SK-N-SH treated with all-trans-retinoic acid at 6 μM for 48 hours (cell line): ENCODE data around the gene METAP1D.

Experiments used
- ATAC-seq: fragments of 200-7000 bp; cut with Tn5 transposase; 3 replicates; pipeline ENCODE4 v1.9.1; 2020; ENCODE audit warnings: mild to moderate bottlenecking, moderate library complexity
- ARNTL ChIP-seq: fragments of 450-650 bp; formaldehyde crosslinking; IDR thresholded peaks from 2 replicates; pipeline ENCODE4 v1.5.0; 2020; ENCODE audit warnings: low read depth, mild to moderate bottlenecking, moderate library complexity, borderline replicate concordance
- BACH2 ChIP-seq: fragments of 250-450 bp; sonication (Bioruptor Pico); IDR thresholded peaks from 2 replicates; pipeline ENCODE4 v1.9.0; 2021; ENCODE audit warnings: mild to moderate bottlenecking, borderline replicate concordance
- CSDC2 ChIP-seq: fragments of 250-450 bp; sonication (Bioruptor Pico); IDR thresholded peaks from 2 replicates; pipeline ENCODE4 v1.5.0; 2020; ENCODE audit warnings: mild to moderate bottlenecking, moderate library complexity
- ESRRG ChIP-seq: fragments of 250-450 bp; sonication (Bioruptor Pico); IDR thresholded peaks from 2 replicates; pipeline ENCODE4 v1.6.1; 2021; ENCODE audit warnings: mild to moderate bottlenecking
- GLIS3 ChIP-seq: fragments of 250-450 bp; sonication (Bioruptor Pico); IDR thresholded peaks from 2 replicates; pipeline ENCODE4 v1.5.0; 2020; ENCODE audit warnings: mild to moderate bottlenecking, moderate library complexity
- ISL1 ChIP-seq: fragments of 250-450 bp; sonication (Bioruptor Pico); IDR thresholded peaks from 2 replicates; pipeline ENCODE4 v2.1.2; 2022; ENCODE audit warnings: mild to moderate bottlenecking, moderate library complexity
- OSR1 ChIP-seq: fragments of 250-450 bp; sonication (Bioruptor Pico); IDR thresholded peaks from 2 replicates; pipeline ENCODE4 v1.8.0; 2022; ENCODE audit warnings: moderate library complexity, mild to moderate bottlenecking, inconsistent platforms
- PPARA ChIP-seq: fragments of 250-450 bp; sonication (Bioruptor Pico); IDR thresholded peaks from 2 replicates; pipeline ENCODE4 v1.5.0; 2020; ENCODE audit warnings: mild to moderate bottlenecking, borderline replicate concordance
- RARB ChIP-seq: fragments of 250-450 bp; sonication (Bioruptor Pico); IDR thresholded peaks from 2 replicates; pipeline ENCODE4 v1.8.0; 2021; ENCODE audit warnings: mild to moderate bottlenecking, moderate library complexity
- TCF4 ChIP-seq: fragments of 250-450 bp; sonication (Bioruptor Pico); IDR thresholded peaks from 2 replicates; pipeline ENCODE4 v1.8.0; 2021; ENCODE audit warnings: mild to moderate bottlenecking, moderate library complexity, borderline replicate concordance
- TOX ChIP-seq: fragments of 250-450 bp; sonication (Bioruptor Pico); IDR thresholded peaks from 2 replicates; pipeline ENCODE4 v1.8.0; 2021; ENCODE audit warnings: mild to moderate bottlenecking, moderate library complexity, borderline replicate concordance
- ZC3H10 ChIP-seq: fragments of 250-450 bp; sonication (Bioruptor Pico); IDR thresholded peaks from 2 replicates; pipeline ENCODE4 v1.5.1; 2021; ENCODE audit warnings: mild to moderate bottlenecking, moderate library complexity
- ZFP3 ChIP-seq: fragments of 250-450 bp; sonication (Bioruptor Pico); IDR thresholded peaks from 2 replicates; pipeline ENCODE4 v1.5.0; 2020; ENCODE audit warnings: mild to moderate bottlenecking, moderate library complexity
- ZFP30 ChIP-seq: fragments of 450-650 bp; formaldehyde crosslinking; IDR thresholded peaks from 2 replicates; pipeline ENCODE4 v1.5.0; 2022; ENCODE audit warnings: mild to moderate bottlenecking, moderate library complexity
- ZNF565 ChIP-seq: fragments of 450-650 bp; formaldehyde crosslinking; conservative IDR thresholded peaks from 2 replicates; pipeline ENCODE4 v1.5.0; 2020; ENCODE audit warnings: low read depth, mild to moderate bottlenecking, moderate library complexity
- ZNF70 ChIP-seq: fragments of 450-650 bp; formaldehyde crosslinking; IDR thresholded peaks from 2 replicates; pipeline ENCODE4 v1.5.0; 2020; ENCODE audit warnings: mild to moderate bottlenecking, moderate library complexity
- ZNF8 ChIP-seq: fragments of 450-650 bp; formaldehyde crosslinking; IDR thresholded peaks from 2 replicates; pipeline ENCODE4 v1.5.0; 2020; ENCODE audit warnings: mild to moderate bottlenecking, moderate library complexity
- TF ChIP-seq, protein P1 (sequence below): fragments of 250-450 bp; sonication (Bioruptor Pico); IDR thresholded peaks from 2 replicates; pipeline ENCODE4 v1.8.0; 2021; ENCODE audit warnings: low read depth, mild to moderate bottlenecking, moderate library complexity, borderline replicate concordance
- TF ChIP-seq, protein P2 (sequence below): fragments of 250-450 bp; sonication (Bioruptor Pico); IDR thresholded peaks from 2 replicates; pipeline ENCODE4 v1.8.0; 2020; ENCODE audit warnings: mild to moderate bottlenecking, moderate library complexity, borderline replicate concordance
- TF ChIP-seq, protein P3 (sequence below): fragments of 250-450 bp; sonication (Bioruptor Pico); IDR thresholded peaks from 2 replicates; pipeline ENCODE4 v1.5.0; 2020; ENCODE audit warnings: mild to moderate bottlenecking, moderate library complexity
- TF ChIP-seq, protein P4 (sequence below): fragments of 250-450 bp; sonication (Bioruptor Pico); IDR thresholded peaks from 2 replicates; pipeline ENCODE4 v1.5.1; 2020; ENCODE audit warnings: low read depth, mild to moderate bottlenecking, moderate library complexity

Gene METAP1D

DNA sequence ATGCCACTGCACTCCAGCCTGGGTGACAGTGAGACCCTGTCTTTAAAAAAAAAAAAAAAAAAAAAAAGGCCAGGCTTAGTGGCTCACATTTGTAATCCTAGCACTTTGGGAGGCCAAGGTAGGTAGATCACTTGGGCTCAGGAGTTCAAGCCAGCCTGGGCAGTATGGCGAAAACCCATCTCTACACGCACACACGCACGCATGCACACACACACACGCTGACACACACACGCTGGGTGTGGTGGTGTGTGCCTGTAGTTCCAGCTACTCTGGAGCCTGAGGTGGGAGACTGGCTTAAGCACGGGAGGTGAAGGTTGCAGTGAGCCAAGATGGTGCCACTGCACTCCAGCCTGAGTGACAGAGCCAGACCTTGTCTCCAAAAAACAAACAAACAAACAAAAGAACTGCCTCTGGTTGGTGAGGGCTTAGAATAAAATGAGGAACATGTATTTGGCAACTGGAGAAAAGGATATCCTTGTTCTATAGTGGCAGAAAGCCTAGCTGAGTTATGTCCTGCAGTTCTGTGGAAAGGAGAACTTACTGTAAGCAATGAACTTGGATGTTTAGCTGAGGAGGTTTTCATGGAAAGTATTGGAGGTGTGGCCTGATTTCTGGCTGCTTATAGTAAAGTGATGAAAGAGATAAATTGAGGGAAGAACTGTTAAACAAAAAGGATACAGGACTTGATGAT lies 43.5 kb upstream of the METAP1D start:
- TF ChIP-seq PPARA (CRISPR knock-in tag) (no peak), ISL1 (CRISPR knock-in tag) (no peak), TCF4 (no peak), GLIS3 (CRISPR knock-in tag) (no peak), ZFP30 (CRISPR knock-in tag) (no peak), ZNF8 (CRISPR knock-in tag) (no peak), ZFP3 (CRISPR knock-in tag) (no peak), ESRRG (CRISPR knock-in tag) (no peak), RARB (CRISPR knock-in tag) (no peak), TOX (CRISPR knock-in tag) (no peak), ZNF70 (CRISPR knock-in tag) (no peak), BACH2 (CRISPR knock-in tag) (no peak)
- TF ChIP-seq, protein P1, sequence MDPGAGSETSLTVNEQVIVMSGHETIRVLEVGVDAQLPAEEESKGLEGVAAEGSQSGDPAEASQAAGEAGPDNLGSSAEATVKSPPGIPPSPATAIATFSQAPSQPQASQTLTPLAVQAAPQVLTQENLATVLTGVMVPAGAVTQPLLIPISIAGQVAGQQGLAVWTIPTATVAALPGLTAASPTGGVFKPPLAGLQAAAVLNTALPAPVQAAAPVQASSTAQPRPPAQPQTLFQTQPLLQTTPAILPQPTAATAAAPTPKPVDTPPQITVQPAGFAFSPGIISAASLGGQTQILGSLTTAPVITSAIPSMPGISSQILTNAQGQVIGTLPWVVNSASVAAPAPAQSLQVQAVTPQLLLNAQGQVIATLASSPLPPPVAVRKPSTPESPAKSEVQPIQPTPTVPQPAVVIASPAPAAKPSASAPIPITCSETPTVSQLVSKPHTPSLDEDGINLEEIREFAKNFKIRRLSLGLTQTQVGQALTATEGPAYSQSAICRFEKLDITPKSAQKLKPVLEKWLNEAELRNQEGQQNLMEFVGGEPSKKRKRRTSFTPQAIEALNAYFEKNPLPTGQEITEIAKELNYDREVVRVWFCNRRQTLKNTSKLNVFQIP, result no peak
- TF ChIP-seq, protein P2, sequence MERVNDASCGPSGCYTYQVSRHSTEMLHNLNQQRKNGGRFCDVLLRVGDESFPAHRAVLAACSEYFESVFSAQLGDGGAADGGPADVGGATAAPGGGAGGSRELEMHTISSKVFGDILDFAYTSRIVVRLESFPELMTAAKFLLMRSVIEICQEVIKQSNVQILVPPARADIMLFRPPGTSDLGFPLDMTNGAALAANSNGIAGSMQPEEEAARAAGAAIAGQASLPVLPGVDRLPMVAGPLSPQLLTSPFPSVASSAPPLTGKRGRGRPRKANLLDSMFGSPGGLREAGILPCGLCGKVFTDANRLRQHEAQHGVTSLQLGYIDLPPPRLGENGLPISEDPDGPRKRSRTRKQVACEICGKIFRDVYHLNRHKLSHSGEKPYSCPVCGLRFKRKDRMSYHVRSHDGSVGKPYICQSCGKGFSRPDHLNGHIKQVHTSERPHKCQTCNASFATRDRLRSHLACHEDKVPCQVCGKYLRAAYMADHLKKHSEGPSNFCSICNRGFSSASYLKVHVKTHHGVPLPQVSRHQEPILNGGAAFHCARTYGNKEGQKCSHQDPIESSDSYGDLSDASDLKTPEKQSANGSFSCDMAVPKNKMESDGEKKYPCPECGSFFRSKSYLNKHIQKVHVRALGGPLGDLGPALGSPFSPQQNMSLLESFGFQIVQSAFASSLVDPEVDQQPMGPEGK (CRISPR knock-in tag), result no peak
- TF ChIP-seq, protein P3, sequence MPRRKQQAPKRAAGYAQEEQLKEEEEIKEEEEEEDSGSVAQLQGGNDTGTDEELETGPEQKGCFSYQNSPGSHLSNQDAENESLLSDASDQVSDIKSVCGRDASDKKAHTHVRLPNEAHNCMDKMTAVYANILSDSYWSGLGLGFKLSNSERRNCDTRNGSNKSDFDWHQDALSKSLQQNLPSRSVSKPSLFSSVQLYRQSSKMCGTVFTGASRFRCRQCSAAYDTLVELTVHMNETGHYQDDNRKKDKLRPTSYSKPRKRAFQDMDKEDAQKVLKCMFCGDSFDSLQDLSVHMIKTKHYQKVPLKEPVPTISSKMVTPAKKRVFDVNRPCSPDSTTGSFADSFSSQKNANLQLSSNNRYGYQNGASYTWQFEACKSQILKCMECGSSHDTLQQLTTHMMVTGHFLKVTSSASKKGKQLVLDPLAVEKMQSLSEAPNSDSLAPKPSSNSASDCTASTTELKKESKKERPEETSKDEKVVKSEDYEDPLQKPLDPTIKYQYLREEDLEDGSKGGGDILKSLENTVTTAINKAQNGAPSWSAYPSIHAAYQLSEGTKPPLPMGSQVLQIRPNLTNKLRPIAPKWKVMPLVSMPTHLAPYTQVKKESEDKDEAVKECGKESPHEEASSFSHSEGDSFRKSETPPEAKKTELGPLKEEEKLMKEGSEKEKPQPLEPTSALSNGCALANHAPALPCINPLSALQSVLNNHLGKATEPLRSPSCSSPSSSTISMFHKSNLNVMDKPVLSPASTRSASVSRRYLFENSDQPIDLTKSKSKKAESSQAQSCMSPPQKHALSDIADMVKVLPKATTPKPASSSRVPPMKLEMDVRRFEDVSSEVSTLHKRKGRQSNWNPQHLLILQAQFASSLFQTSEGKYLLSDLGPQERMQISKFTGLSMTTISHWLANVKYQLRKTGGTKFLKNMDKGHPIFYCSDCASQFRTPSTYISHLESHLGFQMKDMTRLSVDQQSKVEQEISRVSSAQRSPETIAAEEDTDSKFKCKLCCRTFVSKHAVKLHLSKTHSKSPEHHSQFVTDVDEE (CRISPR knock-in tag), result no peak
- TF ChIP-seq, protein P4, sequence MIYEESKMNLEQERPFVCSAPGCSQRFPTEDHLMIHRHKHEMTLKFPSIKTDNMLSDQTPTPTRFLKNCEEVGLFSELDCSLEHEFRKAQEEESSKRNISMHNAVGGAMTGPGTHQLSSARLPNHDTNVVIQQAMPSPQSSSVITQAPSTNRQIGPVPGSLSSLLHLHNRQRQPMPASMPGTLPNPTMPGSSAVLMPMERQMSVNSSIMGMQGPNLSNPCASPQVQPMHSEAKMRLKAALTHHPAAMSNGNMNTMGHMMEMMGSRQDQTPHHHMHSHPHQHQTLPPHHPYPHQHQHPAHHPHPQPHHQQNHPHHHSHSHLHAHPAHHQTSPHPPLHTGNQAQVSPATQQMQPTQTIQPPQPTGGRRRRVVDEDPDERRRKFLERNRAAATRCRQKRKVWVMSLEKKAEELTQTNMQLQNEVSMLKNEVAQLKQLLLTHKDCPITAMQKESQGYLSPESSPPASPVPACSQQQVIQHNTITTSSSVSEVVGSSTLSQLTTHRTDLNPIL (CRISPR knock-in tag), result no peak
- no peak for ATAC-seq

DNA sequence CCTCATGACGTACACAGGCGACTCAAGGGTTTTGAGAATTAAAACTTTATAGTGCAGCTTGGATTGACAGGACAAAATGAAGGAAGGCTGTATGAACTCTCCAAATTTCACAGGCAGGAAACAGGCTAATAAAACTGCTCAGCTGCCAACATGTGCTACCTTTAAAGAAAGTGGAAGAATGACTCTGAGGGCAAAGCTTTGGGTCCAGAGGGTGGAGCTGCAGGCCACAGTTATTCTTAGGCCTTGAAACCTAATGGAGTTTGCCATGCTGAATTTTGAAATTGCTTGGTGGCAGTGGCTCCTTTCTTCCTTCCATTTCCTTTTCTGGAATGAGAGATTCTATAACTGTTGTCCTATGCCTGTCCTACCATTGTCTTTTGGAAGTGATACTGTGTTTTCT lies 42.7 kb upstream of the METAP1D start:
- TF ChIP-seq ZNF70 (CRISPR knock-in tag) (no peak), TOX (CRISPR knock-in tag) (no peak), ZNF565 (CRISPR knock-in tag) (no peak), ZFP30 (CRISPR knock-in tag) (no peak), ZC3H10 (CRISPR knock-in tag) (no peak), RARB (CRISPR knock-in tag) (no peak), OSR1 (CRISPR knock-in tag) (no peak), CSDC2 (CRISPR knock-in tag) (no peak), ESRRG (CRISPR knock-in tag) (no peak), ISL1 (CRISPR knock-in tag) (no peak), PPARA (CRISPR knock-in tag) (no peak), BACH2 (CRISPR knock-in tag) (no peak), TCF4 (no peak), ARNTL (CRISPR knock-in tag) (no peak), GLIS3 (CRISPR knock-in tag) (no peak), ZFP3 (CRISPR knock-in tag) (no peak)
- TF ChIP-seq, protein P1, result no peak
- TF ChIP-seq, protein P3 (CRISPR knock-in tag), result no peak
- no peak for ATAC-seq
